H1 (cell line): Measurements from ENCODE around the gene RAMACL. TPM values are rescaled to one million over a fixed set of nuclear protein-coding genes. Genes with fewer than 3 reads are reported as not detected.

Experiments used
- CTCF ChIA-PET: fragments of 300-600 bp; sonication (Branson Sonifier 250); formaldehyde crosslinking; loops from one replicate; lab custom pipeline; 2021; ENCODE audit not compliant: partially characterized antibody; lab: Charles Lee
- POLR2A ChIA-PET: fragments of 300-600 bp; sonication (Branson Sonifier 250); formaldehyde crosslinking; loops from one replicate; lab custom pipeline; 2021; ENCODE audit warnings: inconsistent platforms; ENCODE audit not compliant: partially characterized antibody; lab: Charles Lee
- DNase-seq, 2 experiments: peaks; one replicate each; pipeline versions ENCODE4 v3.0.0 to v3.0.0-alpha.2; 2010 to 2022; ENCODE audit warnings: low spot score in 2 of 2, low read depth in 1 of 2, mixed read lengths in 1 of 2
- FAIRE-seq: peaks from 2 replicates; lab custom pipeline; 2011; peaks lifted over from hg19 to GRCh38; lab: Jason Lieb, UNC
- H2AFZ ChIP-seq: 2 replicates; pipeline ENCODE4 v1.8.1; 2012; ENCODE audit warnings: low read length, inconsistent platforms
- H2AK5ac ChIP-seq: 2 replicates; pipeline ENCODE4 v1.6.1; 2013; ENCODE audit warnings: low read depth, low read length
- H2BK120ac ChIP-seq: replicated peaks from 2 replicates; pipeline ENCODE3; 2013; ENCODE audit warnings: low read depth, low read length, inconsistent platforms
- H2BK12ac ChIP-seq: 2 replicates; pipeline ENCODE4 v1.6.1; 2013; ENCODE audit warnings: low read depth, low read length
- H2BK15ac ChIP-seq: 2 replicates; pipeline ENCODE4 v1.6.1; 2013; ENCODE audit warnings: low read length
- H2BK20ac ChIP-seq: 2 replicates; pipeline ENCODE4 v1.6.1; 2013; ENCODE audit warnings: low read length
- H2BK5ac ChIP-seq: 2 replicates; pipeline ENCODE4 v1.6.1; 2013; ENCODE audit warnings: low read depth, low read length
- H3K14ac ChIP-seq: 2 replicates; pipeline ENCODE4 v1.6.1; 2013; ENCODE audit warnings: inconsistent platforms; ENCODE audit not compliant: insufficient read length
- H3K18ac ChIP-seq: 2 replicates; pipeline ENCODE4 v1.6.1; 2013; ENCODE audit warnings: low read length; ENCODE audit errors: extremely low read depth
- H3K23ac ChIP-seq: 2 replicates; pipeline ENCODE4 v1.6.1; 2013; ENCODE audit warnings: inconsistent platforms; ENCODE audit not compliant: insufficient read length
- H3K23me2 ChIP-seq: 2 replicates; pipeline ENCODE4 v1.6.1; 2013; ENCODE audit warnings: low read depth, low read length
- H3K27ac ChIP-seq: 2 replicates; pipeline ENCODE4 v1.6.1; 2011; ENCODE audit warnings: low read depth, low read length, inconsistent platforms
- H3K27me3 ChIP-seq, 4 experiments: replicated peaks in 1 of 4; 1 replicate in 1 of 4; 2 replicates in 3 of 4; pipeline versions ENCODE4 v1.6.1 to v1.8.1; 2011 to 2013; ENCODE audit warnings: low read length in 3 of 4, mild to moderate bottlenecking in 3 of 4, inconsistent platforms in 2 of 4, mixed read lengths in 2 of 4, moderate library complexity in 1 of 4; ENCODE audit not compliant: control insufficient read depth in 3 of 4, insufficient read depth in 3 of 4; ENCODE audit errors: extremely low read depth in 1 of 4
- H3K36me3 ChIP-seq, 4 experiments: 2 replicates each; pipeline versions ENCODE4 v1.6.1 to v1.8.1; 2011 to 2013; ENCODE audit warnings: mild to moderate bottlenecking in 4 of 4, low read length in 3 of 4, moderate library complexity in 2 of 4, control low read depth in 1 of 4, inconsistent platforms in 1 of 4; ENCODE audit not compliant: insufficient read depth in 4 of 4, control insufficient read depth in 2 of 4
- H3K4ac ChIP-seq: replicated peaks from 2 replicates; pipeline ENCODE3; 2013; ENCODE audit warnings: low read length, low read depth, mixed read lengths, inconsistent platforms; ENCODE audit not compliant: insufficient read length
- H3K4me1 ChIP-seq, 4 experiments: replicated peaks in 1 of 4; 1 replicate in 1 of 4; 2 replicates in 3 of 4; pipeline versions ENCODE4 v1.6.1 to v1.8.1; 2011 to 2013; ENCODE audit warnings: low read length in 3 of 4, inconsistent platforms in 2 of 4, mixed read lengths in 1 of 4; ENCODE audit not compliant: insufficient read depth in 4 of 4, control insufficient read depth in 3 of 4
- H3K4me2 ChIP-seq, 2 experiments: 2 replicates each; pipeline versions ENCODE4 v1.6.1 to v1.8.1; 2011 to 2013; ENCODE audit warnings: low read depth in 2 of 2, low read length in 2 of 2, control low read depth in 1 of 2, inconsistent platforms in 1 of 2, mild to moderate bottlenecking in 1 of 2; ENCODE audit not compliant: insufficient read depth in 1 of 2
- H3K4me3 ChIP-seq, 4 experiments: fragments of 200-600, 300-600 bp in 1 of 4; sonication (generic), shearing (Covaris generic), sonication (Bioruptor Twin) in 1 of 4; 2 replicates each; pipeline versions ENCODE4 v1.5.1 to v1.8.1; 2011 to 2016; ENCODE audit warnings: low read length in 4 of 4, low read depth in 3 of 4, control low read depth in 2 of 4, inconsistent platforms in 2 of 4, mild to moderate bottlenecking in 2 of 4, mixed read lengths in 1 of 4, moderate library complexity in 1 of 4; ENCODE audit not compliant: insufficient read depth in 2 of 4; ENCODE audit errors: extremely low read depth in 1 of 4
- H3K56ac ChIP-seq: replicated peaks from 2 replicates; pipeline ENCODE3; 2013; ENCODE audit warnings: low read depth, mild to moderate bottlenecking, mixed read lengths, low read length, inconsistent platforms; ENCODE audit not compliant: insufficient read length
- H3K79me1 ChIP-seq: 2 replicates; pipeline ENCODE4 v1.6.1; 2013; ENCODE audit warnings: low read depth, low read length, control low read depth
- H3K79me2 ChIP-seq, 2 experiments: 2 replicates each; pipeline versions ENCODE4 v1.6.1 to v1.8.1; 2012 to 2013; ENCODE audit warnings: low read length in 2 of 2, mild to moderate bottlenecking in 2 of 2, inconsistent platforms in 1 of 2; ENCODE audit not compliant: insufficient read depth in 2 of 2, control insufficient read depth in 1 of 2
- H3K9ac ChIP-seq, 4 experiments: replicated peaks in 1 of 4; 1 replicate in 1 of 4; 2 replicates in 3 of 4; pipeline versions ENCODE4 v1.6.1 to v1.8.1; 2011 to 2013; ENCODE audit warnings: low read depth in 3 of 4, low read length in 3 of 4, control low read depth in 2 of 4, mild to moderate bottlenecking in 2 of 4, moderate library complexity in 2 of 4, inconsistent platforms in 1 of 4; ENCODE audit errors: extremely low read depth in 1 of 4
- H3K9me3 ChIP-seq, 2 experiments: 2 replicates each; pipeline versions ENCODE4 v1.6.1 to v1.8.1; 2012 to 2013; ENCODE audit warnings: mild to moderate bottlenecking in 2 of 2, moderate library complexity in 2 of 2, control low read depth in 1 of 2, inconsistent platforms in 1 of 2, low read depth in 1 of 2, low read length in 1 of 2, mixed read lengths in 1 of 2; ENCODE audit not compliant: insufficient read depth in 2 of 2
- H4K20me1 ChIP-seq, 2 experiments: replicated peaks in 1 of 2; 2 replicates each; pipeline versions ENCODE3 to v1.8.1; 2011 to 2013; ENCODE audit warnings: inconsistent platforms in 2 of 2, low read length in 2 of 2, mild to moderate bottlenecking in 1 of 2; ENCODE audit not compliant: insufficient read depth in 2 of 2, control insufficient read depth in 1 of 2
- H4K5ac ChIP-seq: 2 replicates; pipeline ENCODE4 v1.6.1; 2013; ENCODE audit warnings: low read length, low read depth, mixed read lengths, inconsistent platforms; ENCODE audit not compliant: insufficient read length
- H4K8ac ChIP-seq: 2 replicates; pipeline ENCODE4 v1.8.0; 2013; ENCODE audit warnings: mild to moderate bottlenecking, moderate library complexity, low read length, inconsistent platforms; ENCODE audit not compliant: insufficient read depth; ENCODE audit errors: extremely low read depth
- H4K91ac ChIP-seq: replicated peaks from 2 replicates; pipeline ENCODE3; 2013; ENCODE audit warnings: low read length, mixed read lengths, inconsistent platforms; ENCODE audit not compliant: insufficient read length
- CEBPB ChIP-seq: IDR thresholded peaks from 2 replicates; pipeline ENCODE4 v1.6.1; 2012; ENCODE audit warnings: low read depth, low read length
- CREB1 ChIP-seq: IDR thresholded peaks from 2 replicates; pipeline ENCODE4 v1.6.1; 2012; ENCODE audit warnings: inconsistent platforms
- CTBP2 ChIP-seq: IDR thresholded peaks from 2 replicates; pipeline ENCODE4 v1.7.0; 2011; ENCODE audit warnings: borderline replicate concordance, mild to moderate bottlenecking, moderate library complexity, mixed read lengths, low read length; ENCODE audit not compliant: insufficient read depth, insufficient read length
- CTCF ChIP-seq, 3 experiments: IDR thresholded peaks; 1 replicate in 2 of 3; 2 replicates in 1 of 3; pipeline versions ENCODE4 v1.5.1 to v1.6.1; 2011; ENCODE audit warnings: low read length in 3 of 3, mild to moderate bottlenecking in 3 of 3, inconsistent platforms in 2 of 3, low read depth in 1 of 3, moderate library complexity in 1 of 3; ENCODE audit not compliant: insufficient read depth in 1 of 3; ENCODE audit errors: control extremely low read depth in 1 of 3
- E2F6 ChIP-seq: IDR thresholded peaks from 2 replicates; pipeline ENCODE4 v1.6.1; 2012; ENCODE audit warnings: inconsistent platforms
- FOSL1 ChIP-seq: IDR thresholded peaks from 2 replicates; pipeline ENCODE4 v1.6.1; 2011; ENCODE audit warnings: mild to moderate bottlenecking, low read depth, low read length, moderate library complexity; ENCODE audit not compliant: insufficient read depth
- GTF2F1 ChIP-seq: IDR thresholded peaks from 2 replicates; pipeline ENCODE4 v1.6.1; 2012; ENCODE audit warnings: low read depth, low read length, improper control_type of control experiment, borderline replicate concordance
- POLR2A ChIP-seq, 2 experiments: IDR thresholded peaks; 1 replicate in 1 of 2; 2 replicates in 1 of 2; pipeline ENCODE4 v1.6.1; 2011; ENCODE audit warnings: low read depth in 2 of 2, low read length in 2 of 2, mild to moderate bottlenecking in 2 of 2; ENCODE audit errors: control extremely low read depth in 1 of 2
- RXRA ChIP-seq: IDR thresholded peaks from 2 replicates; pipeline ENCODE4 v1.6.1; 2011; ENCODE audit warnings: low read depth, mild to moderate bottlenecking, low read length, moderate library complexity; ENCODE audit not compliant: insufficient read depth
- SP1 ChIP-seq: IDR thresholded peaks from 2 replicates; pipeline ENCODE4 v1.6.1; 2011; ENCODE audit warnings: low read depth, low read length
- SUZ12 ChIP-seq: fragments of 200-600 bp; sonication (generic); IDR thresholded peaks from 2 replicates; pipeline ENCODE4 v1.6.1; 2012; ENCODE audit warnings: mild to moderate bottlenecking, inconsistent platforms, low read length, moderate library complexity, mixed read lengths
- TBP ChIP-seq: IDR thresholded peaks from 2 replicates; pipeline ENCODE4 v1.6.1; 2011; ENCODE audit warnings: low read depth, low read length, improper control_type of control experiment
- WGBS, 2 experiments: shearing (Covaris generic) in 1 of 2; methylation state at CpG; one replicate each; pipeline versions ENCODE4 v1.1.6 to v1.1.7; 2013 to 2015; ENCODE audit warnings: low lambda C conversion rate in 2 of 2, mixed read lengths in 2 of 2, inconsistent platforms in 1 of 2, low coverage in 1 of 2, missing lambda C conversion rate in 1 of 2; ENCODE audit not compliant: insufficient replicate concordance in 2 of 2, insufficient coverage in 1 of 2, insufficient read length in 1 of 2; ENCODE audit errors: extremely low coverage in 1 of 2, missing lambda C conversion rate in 1 of 2; 5-methylcytosine and 5-hydroxymethylcytosine counted together
- polyA plus RNA-seq, 7 experiments: library from polyadenylated mRNA; depleted of rRNA in 3 of 7; stranded (reverse) in 5 of 7; unstranded in 2 of 7; fragments of >200 nt in 5 of 7; fragments of 200-250 nt in 2 of 7; gene quantifications; 1 replicate in 5 of 7; 2 replicates in 1 of 7; 4 replicates in 1 of 7; pipeline versions ENCODE4 v1.2.1 to v1.2.3, GENCODE V29; 2011 to 2013; ENCODE audit warnings: missing spikeins in 2 of 7, mixed read lengths in 2 of 7
- total RNA-seq: library from RNA; stranded (reverse); fragmentation: NEBNext Ultra II Directional; extraction: Animal tissue kit (Norgen Biotek cat#: 25700); gene quantifications from 2 replicates; pipeline ENCODE4 v1.2.1, GENCODE V29; 2021

RAMACL gene
- total and polyA plus RNA-seq, 2 of the 8 experiments (the other 6 are each of a cell fraction or from before 2014, with no cell fraction given): 0.23 to 0.97 TPM

GRCh38 chr6:166595949-166596348 lies 9.5 kb upstream of the RAMACL start:
- H2AFZ ChIP-seq: no peak overlapping the region
- H3K4ac ChIP-seq: no peak overlapping the region
- no peak overlapping the region for H3K14ac ChIP-seq
- H4K5ac ChIP-seq: no peak overlapping the region
- H3K79me1 ChIP-seq: peaks cover 2% of the 10 kb centered on the region
- H3K9ac ChIP-seq: no peak overlapping the region
- H3K27me3 ChIP-seq: no peaks in the 10 kb centered on the region
- peaks cover 0 to 4% (median 0%) of the 10 kb centered on the region in 4 experiments; a peak in 5 of 7 replicates for H3K4me1 ChIP-seq
- no peak overlapping the region for H3K56ac ChIP-seq
- H3K9me3 ChIP-seq: no peaks in the 10 kb centered on the region
- no peak overlapping the region for H2BK120ac ChIP-seq
- H3K4me3 ChIP-seq: no peak overlapping the region
- 92% methylated on average over 6 of the region's 6 CpGs; no CpG with 5 or more reads in 1 of the 2 experiments for WGBS, 2 experiments
- H2BK20ac ChIP-seq: no peak overlapping the region
- no peak overlapping the region for H2BK15ac ChIP-seq
- no peak overlapping the region for H3K4me2 ChIP-seq
- H3K23ac ChIP-seq: no peak overlapping the region
- DNase-seq (no peak), FAIRE-seq (no peak)
- ChIA-PET POLR2A (interaction anchor here (0.6 to 1.0 kb wide), 2 partner anchors 11 to 44 kb away, joined by 3 read pairs; no protein-coding TSS in a partner anchor), CTCF (no interaction called here)
- H3K18ac ChIP-seq: no peak overlapping the region
- H2BK12ac ChIP-seq: no peak overlapping the region
- TF ChIP-seq CTBP2: no peak
- TF ChIP-seq TBP: no peak
- TF ChIP-seq CEBPB: no peak
- no peak for TF ChIP-seq SUZ12
- no peak for TF ChIP-seq SP1
- no peak for TF ChIP-seq RXRA
- TF ChIP-seq CTCF (IDR thresholded peaks at IDR 0.05; ENCODE audit: control extremely low read depth in 1 of 3, insufficient read depth in 1 of 3, low read depth in 1 of 3, low read length in 3 of 3): no peak
- TF ChIP-seq POLR2A (IDR thresholded peaks at IDR 0.05; ENCODE audit: control extremely low read depth in 1 of 2, low read depth in 2 of 2, low read length in 2 of 2): no peak
- TF ChIP-seq CREB1: no peak
- no peak for TF ChIP-seq FOSL1
- no peak for TF ChIP-seq E2F6
- no peak for TF ChIP-seq GTF2F1
- H4K91ac ChIP-seq: no peak overlapping the region
- H2AK5ac ChIP-seq: no peak overlapping the region
- H2BK5ac ChIP-seq: no peak overlapping the region
- H4K8ac ChIP-seq: no peak overlapping the region
- peaks cover 0 to 17% of the 10 kb centered on the region in 2 experiments; a peak in 2 of 4 replicates for H3K79me2 ChIP-seq
- no peaks in the 10 kb centered on the region for H3K23me2 ChIP-seq
- H4K20me1 ChIP-seq: peaks cover 0 to 15% of the 10 kb centered on the region in 2 experiments
- no peaks in the 10 kb centered on the region for H3K36me3 ChIP-seq
- H3K27ac ChIP-seq: no peak overlapping the region
